HG03575 (cell line): ENCODE measurements around the gene SH3BP1.

Experiments
- ATAC-seq: cut with Tn5 transposase; IDR thresholded peaks from one replicate; pipeline ENCODE4 v1.9.1; 2021; ENCODE audit not compliant: unreplicated experiment, insufficient number of reproducible peaks, low FRiP score; ENCODE audit errors: extremely low read depth

The SH3BP1 gene

GRCh38 chr22:37611207-37611606 lies 28.3 kb upstream of the SH3BP1 start:
- no peak for ATAC-seq

- no peak for ATAC-seq
Observed at GRCh38 chr22:37616201-37617083, 23.0 kb upstream of the SH3BP1 start.

GRCh38 chr22:37617431-37617830 lies 22.0 kb upstream of the SH3BP1 start:
- no peak for ATAC-seq

GRCh38 chr22:37618072-37618656 lies 21.3 kb upstream of the SH3BP1 start:
- ATAC-seq = no peak

GRCh38 chr22:37618674-37619073 lies 20.8 kb upstream of the SH3BP1 start:
- ATAC-seq = no peak

GRCh38 chr22:37619991-37620390 lies 19.5 kb upstream of the SH3BP1 start:
- ATAC-seq = no peak

- no peak for ATAC-seq
Observed at GRCh38 chr22:37621352-37621860, 18.1 kb upstream of the SH3BP1 start.

GRCh38 chr22:37623075-37624016 lies 16.1 kb upstream of the SH3BP1 start:
- no peak for ATAC-seq

GRCh38 chr22:37624017-37624365 lies 15.5 kb upstream of the SH3BP1 start:
- no peak for ATAC-seq

- ATAC-seq = no peak
Observed at GRCh38 chr22:37624876-37625275, 14.6 kb upstream of the SH3BP1 start.

GRCh38 chr22:37625737-37626136 lies 13.7 kb upstream of the SH3BP1 start:
- no peak for ATAC-seq

GRCh38 chr22:37626144-37626543 lies 13.3 kb upstream of the SH3BP1 start:
- no peak for ATAC-seq

- ATAC-seq = no peak
Observed at GRCh38 chr22:37626556-37627075, 12.9 kb upstream of the SH3BP1 start.

- no peak for ATAC-seq
Observed at GRCh38 chr22:37627121-37627520, 12.3 kb upstream of the SH3BP1 start.

GRCh38 chr22:37627545-37627944 lies 11.9 kb upstream of the SH3BP1 start:
- ATAC-seq = no peak

GRCh38 chr22:37628830-37629229 lies 10.6 kb upstream of the SH3BP1 start:
- no peak for ATAC-seq

GRCh38 chr22:37629928-37630327 lies 9.5 kb upstream of the SH3BP1 start:
- ATAC-seq = no peak

GRCh38 chr22:37630839-37631435 lies 8.5 kb upstream of the SH3BP1 start:
- ATAC-seq = no peak
